ENCODE data around the gene PGLYRP3. TPM values are rescaled to one million over a fixed set of nuclear protein-coding genes. Genes with fewer than 3 reads are reported as not detected.

PGLYRP3 gene
- not detected for total RNA-seq

GRCh38 chr1:153312570-153313186 is at the start of gene PGLYRP3:
TSS of gene PGLYRP3 (minus strand) at chr1:153312952. CDS start at chr1:153310665, 2,287 bp downstream.
- H3K4me3 ChIP-seq, result no peak within 1 kb of the TSS
- H3K27me3 ChIP-seq, result no peaks in the 10 kb centered on the region
- H3K4me1 ChIP-seq, result no peaks in the 10 kb centered on the region
- no peak for DNase-seq (ENCODE audit: low spot score in 2 of 2)
- H3K9me3 ChIP-seq, result peaks cover 0 to 9% of the 10 kb centered on the region in 2 donors
- intact Hi-C loops (cut with DNase I; ENCODE audit: low total_unique reads), result no loop called here
- TF ChIP-seq POLR2A (IDR thresholded peaks at IDR 0.05) (no peak), POLR2AphosphoS5 (IDR thresholded peaks at IDR 0.05) (no peak), CTCF (IDR thresholded peaks at IDR 0.05) (no peak)
- no peaks in the 10 kb centered on the region for H3K36me3 ChIP-seq
- no peak within 1 kb of the TSS for H3K27ac ChIP-seq

GRCh38 chr1:153362187-153362775 is 49.5 kb upstream of the PGLYRP3 start:
- H3K4me3 ChIP-seq, result no peak overlapping the region
- intact Hi-C loops (cut with DNase I; ENCODE audit: low total_unique reads), result no loop called here
- DNase-seq (ENCODE audit: low spot score in 2 of 2), result no peak

GRCh38 chr1:153361480-153362109 is 48.8 kb upstream of the PGLYRP3 start:
- DNase-seq (ENCODE audit: low spot score in 2 of 2), result no peak
- H3K4me1 ChIP-seq, result peaks cover 0 to 19% of the 10 kb centered on the region in 2 donors
- intact Hi-C loops (cut with DNase I; ENCODE audit: low total_unique reads), result no loop called here
- no peak overlapping the region for H3K4me3 ChIP-seq
- no peak for TF ChIP-seq POLR2AphosphoS5 (IDR thresholded peaks at IDR 0.05)
- TF ChIP-seq POLR2A (IDR thresholded peaks at IDR 0.05), result no peak
- no peak for TF ChIP-seq CTCF (IDR thresholded peaks at IDR 0.05)
- H3K36me3 ChIP-seq, result no peaks in the 10 kb centered on the region
- no peak overlapping the region for H3K27ac ChIP-seq
- no peaks in the 10 kb centered on the region for H3K9me3 ChIP-seq
- no peaks in the 10 kb centered on the region for H3K27me3 ChIP-seq

More at GRCh38 chr1:153362187-153362775, 49.5 kb upstream of the PGLYRP3 start:
- TF ChIP-seq POLR2AphosphoS5 (IDR thresholded peaks at IDR 0.05) (no peak), POLR2A (IDR thresholded peaks at IDR 0.05) (no peak), CTCF (IDR thresholded peaks at IDR 0.05) (no peak)
- Histone ChIP-seq H3K36me3 (no peaks in the 10 kb centered on the region), H3K27me3 (no peaks in the 10 kb centered on the region), H3K27ac (no peak overlapping the region), H3K9me3 (no peaks in the 10 kb centered on the region), H3K4me1 (peaks cover 0 to 16% of the 10 kb centered on the region in 2 donors)

GRCh38 chr1:153360592-153361479 is 48.1 kb upstream of the PGLYRP3 start:
- TF ChIP-seq POLR2AphosphoS5 (IDR thresholded peaks at IDR 0.05) (no peak), CTCF (IDR thresholded peaks at IDR 0.05) (no peak), POLR2A (IDR thresholded peaks at IDR 0.05) (no peak)
- intact Hi-C loops (cut with DNase I; ENCODE audit: low total_unique reads), result no loop called here
- H3K27me3 ChIP-seq, result no peaks in the 10 kb centered on the region
- H3K4me3 ChIP-seq, result no peak overlapping the region
- H3K9me3 ChIP-seq, result no peaks in the 10 kb centered on the region
- no peaks in the 10 kb centered on the region for H3K36me3 ChIP-seq
- H3K27ac ChIP-seq, result no peak overlapping the region
- no peak for DNase-seq (ENCODE audit: low spot score in 2 of 2)
- H3K4me1 ChIP-seq, result peaks cover 0 to 18% of the 10 kb centered on the region in 2 donors

Data from breast epithelium (tissue), 4 donors.